Measurements from ENCODE around the gene ANKRD52. TPM values are rescaled to one million over a fixed set of nuclear protein-coding genes. Genes with fewer than 3 reads are reported as not detected.

ANKRD52 gene
- total and polyA plus RNA-seq, 9 of the 15 experiments (the other 6 are each of a cell fraction or from before 2014, with no cell fraction given) = 0.52 to 46.8 (median 7.9) TPM

- TF ChIP-seq RBM22 (IDR thresholded peaks at IDR 0.05; ENCODE audit: low read depth, low read length, poor library complexity, severe bottlenecking) = peak; percentile 58
- peak in 1 of 2 experiments; percentile 81; a peak in 2 of 4 replicates for TF ChIP-seq FOXA3 (CRISPR knock-in tag; conservative IDR thresholded peaks at IDR 0.05 in 1 of 2, IDR thresholded peaks at IDR 0.05 in 1 of 2)
- peak; percentile 48 for TF ChIP-seq MXD1 (CRISPR knock-in tag; IDR thresholded peaks at IDR 0.05; ENCODE audit: borderline replicate concordance, poor library complexity, severe bottlenecking)
- TF ChIP-seq POLR2H (tag; IDR thresholded peaks at IDR 0.05; ENCODE audit: low read depth) = peak; percentile 77
- TF ChIP-seq CBX1 (IDR thresholded peaks at IDR 0.05; ENCODE audit: low read depth) = peak; percentile 36; the same call in 1 of the 2 replicates
- TF ChIP-seq VEZF1 (CRISPR knock-in tag; IDR thresholded peaks at IDR 0.05) = peak; percentile 91
- TF ChIP-seq FOXK2 (conservative IDR thresholded peaks at IDR 0.05 in 1 of 2, IDR thresholded peaks at IDR 0.05 in 1 of 2; ENCODE audit: low read depth in 2 of 2) = peak in 1 of 2 experiments; percentile 22; a peak in 2 of 4 replicates
- TF ChIP-seq, protein P1, sequence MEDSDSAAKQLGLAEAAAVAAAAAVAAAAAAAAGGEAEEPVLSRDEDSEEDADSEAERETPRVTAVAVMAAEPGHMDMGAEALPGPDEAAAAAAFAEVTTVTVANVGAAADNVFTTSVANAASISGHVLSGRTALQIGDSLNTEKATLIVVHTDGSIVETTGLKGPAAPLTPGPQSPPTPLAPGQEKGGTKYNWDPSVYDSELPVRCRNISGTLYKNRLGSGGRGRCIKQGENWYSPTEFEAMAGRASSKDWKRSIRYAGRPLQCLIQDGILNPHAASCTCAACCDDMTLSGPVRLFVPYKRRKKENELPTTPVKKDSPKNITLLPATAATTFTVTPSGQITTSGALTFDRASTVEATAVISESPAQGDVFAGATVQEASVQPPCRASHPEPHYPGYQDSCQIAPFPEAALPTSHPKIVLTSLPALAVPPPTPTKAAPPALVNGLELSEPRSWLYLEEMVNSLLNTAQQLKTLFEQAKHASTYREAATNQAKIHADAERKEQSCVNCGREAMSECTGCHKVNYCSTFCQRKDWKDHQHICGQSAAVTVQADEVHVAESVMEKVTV (CRISPR knock-in tag; IDR thresholded peaks at IDR 0.05) = no peak
- TF ChIP-seq FOXJ2 (tag; IDR thresholded peaks at IDR 0.05) = no peak
- TF ChIP-seq CEBPG (CRISPR knock-in tag; IDR thresholded peaks at IDR 0.05) = peak; percentile 11; the same call in 1 of the 2 replicates
- TF ChIP-seq CEBPG (tag; conservative IDR thresholded peaks at IDR 0.05 in 1 of 2, IDR thresholded peaks at IDR 0.05 in 1 of 2) = no peak
- TF ChIP-seq SUPT5H (IDR thresholded peaks at IDR 0.05) = peak; percentile 92
- TF ChIP-seq ATF1 (CRISPR knock-in tag; IDR thresholded peaks at IDR 0.05) = no peak
- TF ChIP-seq ATF1 (tag; IDR thresholded peaks at IDR 0.05) = peak; percentile 47; the same call in 1 of the 2 replicates
- TF ChIP-seq JUN (IDR thresholded peaks at IDR 0.05; ENCODE audit: borderline replicate concordance, low read depth, low read length) = no peak
- TF ChIP-seq JUN (CRISPR knock-in tag; IDR thresholded peaks at IDR 0.05; ENCODE audit: borderline replicate concordance) = peak; percentile 89; the same call in 1 of the 2 replicates
- TF ChIP-seq SP1 (CRISPR knock-in tag; IDR thresholded peaks at IDR 0.05) = peak; percentile 70
- TF ChIP-seq, protein P2, sequence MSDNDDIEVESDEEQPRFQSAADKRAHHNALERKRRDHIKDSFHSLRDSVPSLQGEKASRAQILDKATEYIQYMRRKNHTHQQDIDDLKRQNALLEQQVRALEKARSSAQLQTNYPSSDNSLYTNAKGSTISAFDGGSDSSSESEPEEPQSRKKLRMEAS (CRISPR knock-in tag; IDR thresholded peaks at IDR 0.05) = peak; percentile 97
- TF ChIP-seq NFE2 (IDR thresholded peaks at IDR 0.05; ENCODE audit: low read depth) = peak; percentile 47; the same call in 1 of the 2 replicates
- TF ChIP-seq, protein P3, sequence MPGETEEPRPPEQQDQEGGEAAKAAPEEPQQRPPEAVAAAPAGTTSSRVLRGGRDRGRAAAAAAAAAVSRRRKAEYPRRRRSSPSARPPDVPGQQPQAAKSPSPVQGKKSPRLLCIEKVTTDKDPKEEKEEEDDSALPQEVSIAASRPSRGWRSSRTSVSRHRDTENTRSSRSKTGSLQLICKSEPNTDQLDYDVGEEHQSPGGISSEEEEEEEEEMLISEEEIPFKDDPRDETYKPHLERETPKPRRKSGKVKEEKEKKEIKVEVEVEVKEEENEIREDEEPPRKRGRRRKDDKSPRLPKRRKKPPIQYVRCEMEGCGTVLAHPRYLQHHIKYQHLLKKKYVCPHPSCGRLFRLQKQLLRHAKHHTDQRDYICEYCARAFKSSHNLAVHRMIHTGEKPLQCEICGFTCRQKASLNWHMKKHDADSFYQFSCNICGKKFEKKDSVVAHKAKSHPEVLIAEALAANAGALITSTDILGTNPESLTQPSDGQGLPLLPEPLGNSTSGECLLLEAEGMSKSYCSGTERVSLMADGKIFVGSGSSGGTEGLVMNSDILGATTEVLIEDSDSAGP (CRISPR knock-in tag; IDR thresholded peaks at IDR 0.05) = peak; percentile 98
Measured at GRCh38 chr12:56299853-56300643, 41.9 kb upstream of the ANKRD52 start, which contains the start of gene CS (continued).

Data from K562 (cell line).